Measurements from ENCODE around the gene TEX101.

TEX101 gene

GRCh38 chr19:43425567-43426392, 11.1 kb downstream of the TEX101 start:
- no peak for TF ChIP-seq CTCF (IDR thresholded peaks at IDR 0.05)
- Histone ChIP-seq H3K27me3 (no peaks in the 10 kb centered on the region), H3K36me3 (no peaks in the 10 kb centered on the region), H3K4me1 (no peaks in the 10 kb centered on the region), H3K9me3 (no peaks in the 10 kb centered on the region), H3K27ac (no peak overlapping the region), H3K4me3 (no peak overlapping the region)
- DNase-seq: no peak
- intact Hi-C loops (cut with DNase I; ENCODE audit: low total_unique reads): no loop called here

GRCh38 chr19:43429395-43429794, 14.7 kb downstream of the TEX101 start:
- no peak for TF ChIP-seq CTCF (IDR thresholded peaks at IDR 0.05)
- Histone ChIP-seq H3K27ac (no peak overlapping the region), H3K36me3 (no peaks in the 10 kb centered on the region), H3K27me3 (no peaks in the 10 kb centered on the region), H3K9me3 (no peaks in the 10 kb centered on the region), H3K4me3 (no peak overlapping the region), H3K4me1 (no peaks in the 10 kb centered on the region)
- no peak for DNase-seq
- intact Hi-C loops (cut with DNase I; ENCODE audit: low total_unique reads): no loop called here

DNA sequence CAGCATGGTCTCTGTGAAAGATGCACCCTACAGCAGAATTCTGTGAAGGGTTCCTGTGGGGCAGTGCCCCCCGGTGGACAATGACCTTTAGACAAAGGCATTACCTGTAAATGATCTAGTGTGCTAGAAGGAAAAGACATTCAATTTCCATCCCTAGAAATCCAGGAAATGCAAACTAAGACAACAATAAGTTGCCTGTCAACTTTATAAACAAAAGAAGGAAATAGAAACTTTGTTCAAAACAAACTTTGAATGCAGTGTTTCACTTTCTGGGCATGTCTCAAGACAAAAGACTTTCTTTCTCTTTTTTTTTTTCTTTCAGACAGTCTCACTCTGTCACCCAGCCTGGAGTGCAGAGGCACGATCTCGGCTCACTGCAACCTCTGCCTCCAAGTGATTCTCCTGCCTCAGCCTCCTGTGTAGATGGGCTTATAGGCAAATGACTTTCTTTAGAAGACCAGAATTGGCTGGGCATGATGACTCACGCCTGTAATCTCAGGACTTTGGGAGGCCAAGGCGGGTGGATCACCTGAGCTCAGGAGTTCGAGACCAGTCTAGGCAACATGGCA, 15.5 kb downstream of the TEX101 start:
- no peak for TF ChIP-seq CTCF (IDR thresholded peaks at IDR 0.05)

GRCh38 chr19:43430976-43431375, 16.3 kb downstream of the TEX101 start:
- intact Hi-C loops (cut with DNase I; ENCODE audit: low total_unique reads): no loop called here
- H3K4me1 ChIP-seq: no peaks in the 10 kb centered on the region
- H3K27me3 ChIP-seq: no peaks in the 10 kb centered on the region
- TF ChIP-seq CTCF (IDR thresholded peaks at IDR 0.05): no peak
- H3K4me3 ChIP-seq: no peak overlapping the region
- no peaks in the 10 kb centered on the region for H3K36me3 ChIP-seq
- H3K27ac ChIP-seq: no peak overlapping the region
- DNase-seq: no peak
- H3K9me3 ChIP-seq: no peaks in the 10 kb centered on the region

More for the DNA sequence above, 15.5 kb downstream of the TEX101 start:
- H3K36me3 ChIP-seq: no peaks in the 10 kb centered on the region
- H3K4me1 ChIP-seq: no peaks in the 10 kb centered on the region
- H3K27ac ChIP-seq: no peak overlapping the region
- no peak overlapping the region for H3K4me3 ChIP-seq
- DNase-seq: no peak
- no peaks in the 10 kb centered on the region for H3K27me3 ChIP-seq
- intact Hi-C loops (cut with DNase I; ENCODE audit: low total_unique reads): no loop called here
- H3K9me3 ChIP-seq: no peaks in the 10 kb centered on the region

- Histone ChIP-seq H3K27me3 (peaks cover 0 to 5% of the 10 kb centered on the region in 2 donors), H3K9me3 (no peaks in the 10 kb centered on the region), H3K27ac (no peak overlapping the region), H3K4me3 (no peak overlapping the region), H3K4me1 (no peaks in the 10 kb centered on the region), H3K36me3 (no peaks in the 10 kb centered on the region)
- TF ChIP-seq CTCF (IDR thresholded peaks at IDR 0.05): no peak
- intact Hi-C loops (cut with DNase I; ENCODE audit: low total_unique reads): no loop called here
- no peak for DNase-seq
Observed at GRCh38 chr19:43433358-43433673, 18.6 kb downstream of the TEX101 start.
